ENCODE results near the gene ART4.
A peak's percentile ranks its signal among the peaks of the same experiment; 100 is the strongest.

ART4 gene

GRCh38 chr12:14852880-14853279, 9.6 kb upstream of the ART4 start:
- Histone ChIP-seq H3K4me3 (IDR thresholded peaks at IDR 0.05; ENCODE audit: insufficient read depth, low read depth, low read length) (no peak overlapping the region), H4K20me1 (ENCODE audit: insufficient read depth) (no peaks in the 10 kb centered on the region), H3K9ac (no peak overlapping the region), H3K4me2 (no peak overlapping the region), H2AFZ (ENCODE audit: low read depth) (no peak overlapping the region), H3K79me2 (ENCODE audit: insufficient read depth, low read depth) (no peaks in the 10 kb centered on the region), H3K27ac (no peak overlapping the region), H3K27me3 (ENCODE audit: insufficient read depth, low read depth) (no peaks in the 10 kb centered on the region), H3K4me1 (ENCODE audit: low read depth, poor library complexity, severe bottlenecking) (peaks cover 14% of the 10 kb centered on the region), H3K36me3 (ENCODE audit: insufficient read depth) (no peaks in the 10 kb centered on the region)
- no peak for TF ChIP-seq CTCF (conservative IDR thresholded peaks at IDR 0.05; ENCODE audit: low read depth, low read length)

GRCh38 chr12:14850929-14851663, 7.8 kb upstream of the ART4 start:
- TF ChIP-seq CTCF (conservative IDR thresholded peaks at IDR 0.05; ENCODE audit: low read depth, low read length) = no peak
- H3K36me3 ChIP-seq (ENCODE audit: insufficient read depth) = no peaks in the 10 kb centered on the region
- H3K4me3 ChIP-seq (IDR thresholded peaks at IDR 0.05; ENCODE audit: insufficient read depth, low read depth, low read length) = no peak overlapping the region
- H3K27me3 ChIP-seq (ENCODE audit: insufficient read depth, low read depth) = no peaks in the 10 kb centered on the region
- H4K20me1 ChIP-seq (ENCODE audit: insufficient read depth) = no peaks in the 10 kb centered on the region
- peak overlapping the region; percentile 20; the same call in 1 of the 2 replicates for H3K27ac ChIP-seq
- H2AFZ ChIP-seq (ENCODE audit: low read depth) = peak overlapping the region; percentile 23; the same call in 1 of the 2 replicates
- no peaks in the 10 kb centered on the region for H3K79me2 ChIP-seq (ENCODE audit: insufficient read depth, low read depth)
- H3K4me1 ChIP-seq (ENCODE audit: low read depth, poor library complexity, severe bottlenecking) = peaks cover 14% of the 10 kb centered on the region
- H3K9ac ChIP-seq = no peak overlapping the region
- H3K4me2 ChIP-seq = no peak overlapping the region

GRCh38 chr12:14849661-14850060, 6.3 kb upstream of the ART4 start:
- H3K27me3 ChIP-seq (ENCODE audit: insufficient read depth, low read depth) = no peaks in the 10 kb centered on the region
- no peak overlapping the region for H2AFZ ChIP-seq (ENCODE audit: low read depth)
- no peak overlapping the region for H3K27ac ChIP-seq
- H4K20me1 ChIP-seq (ENCODE audit: insufficient read depth) = no peaks in the 10 kb centered on the region
- no peak overlapping the region for H3K4me2 ChIP-seq
- no peaks in the 10 kb centered on the region for H3K79me2 ChIP-seq (ENCODE audit: insufficient read depth, low read depth)
- H3K4me1 ChIP-seq (ENCODE audit: low read depth, poor library complexity, severe bottlenecking) = peaks cover 14% of the 10 kb centered on the region
- no peak overlapping the region for H3K4me3 ChIP-seq (IDR thresholded peaks at IDR 0.05; ENCODE audit: insufficient read depth, low read depth, low read length)
- no peak overlapping the region for H3K9ac ChIP-seq
- H3K36me3 ChIP-seq (ENCODE audit: insufficient read depth) = no peaks in the 10 kb centered on the region
- TF ChIP-seq CTCF (conservative IDR thresholded peaks at IDR 0.05; ENCODE audit: low read depth, low read length) = no peak

- no peak overlapping the region for H3K9ac ChIP-seq
- TF ChIP-seq CTCF (conservative IDR thresholded peaks at IDR 0.05; ENCODE audit: low read depth, low read length) = no peak
- H4K20me1 ChIP-seq (ENCODE audit: insufficient read depth) = no peaks in the 10 kb centered on the region
- H3K27me3 ChIP-seq (ENCODE audit: insufficient read depth, low read depth) = no peaks in the 10 kb centered on the region
- H2AFZ ChIP-seq (ENCODE audit: low read depth) = no peak overlapping the region
- no peaks in the 10 kb centered on the region for H3K36me3 ChIP-seq (ENCODE audit: insufficient read depth)
- H3K27ac ChIP-seq = no peak overlapping the region
- no peaks in the 10 kb centered on the region for H3K79me2 ChIP-seq (ENCODE audit: insufficient read depth, low read depth)
- no peak overlapping the region for H3K4me3 ChIP-seq (IDR thresholded peaks at IDR 0.05; ENCODE audit: insufficient read depth, low read depth, low read length)
- H3K4me2 ChIP-seq = no peak overlapping the region
- peaks cover 13% of the 10 kb centered on the region for H3K4me1 ChIP-seq (ENCODE audit: low read depth, poor library complexity, severe bottlenecking)
Measured at GRCh38 chr12:14846876-14847580, 3.7 kb upstream of the ART4 start.
